Neural cell (in vitro differentiated cells): ENCODE measurements around the gene ZMYM2.

Experiments used
- CTCF ChIP-seq: fragments of 450-650 bp; IDR thresholded peaks from 2 replicates; pipeline ENCODE4 v1.5.1; 2014; ENCODE audit warnings: antibody characterized with exemption, mild to moderate bottlenecking, moderate library complexity; ENCODE audit not compliant: poor library complexity, severe bottlenecking
- EP300 ChIP-seq: fragments of 450-650 bp; conservative IDR thresholded peaks from 2 replicates; pipeline ENCODE4 v1.6.1; 2014; ENCODE audit warnings: antibody characterized with exemption, mild to moderate bottlenecking, moderate library complexity; ENCODE audit not compliant: poor library complexity, severe bottlenecking
- EZH2 ChIP-seq: fragments of 200-600, 300-800 bp; shearing (Covaris generic), sonication (generic); IDR thresholded peaks from 2 replicates; pipeline ENCODE4 v1.6.1; 2014; ENCODE audit warnings: antibody characterized with exemption, low read length, borderline replicate concordance, mild to moderate bottlenecking; ENCODE audit not compliant: insufficient read depth, poor library complexity, severe bottlenecking
- POLR2AphosphoS5 ChIP-seq: IDR thresholded peaks from 2 replicates; pipeline ENCODE4 v1.6.1; 2012
- RAD21 ChIP-seq: fragments of 450-650 bp; conservative IDR thresholded peaks from 2 replicates; pipeline ENCODE4 v1.6.1; 2014; ENCODE audit warnings: antibody characterized with exemption, mild to moderate bottlenecking, moderate library complexity
- SMC3 ChIP-seq: fragments of 450-650 bp; conservative IDR thresholded peaks from 2 replicates; pipeline ENCODE4 v1.6.1; 2014; ENCODE audit warnings: antibody characterized with exemption, mild to moderate bottlenecking, moderate library complexity; ENCODE audit not compliant: poor library complexity
- TAF1 ChIP-seq: IDR thresholded peaks from 2 replicates; pipeline ENCODE4 v1.6.1; 2012; ENCODE audit warnings: low read depth

DNA sequence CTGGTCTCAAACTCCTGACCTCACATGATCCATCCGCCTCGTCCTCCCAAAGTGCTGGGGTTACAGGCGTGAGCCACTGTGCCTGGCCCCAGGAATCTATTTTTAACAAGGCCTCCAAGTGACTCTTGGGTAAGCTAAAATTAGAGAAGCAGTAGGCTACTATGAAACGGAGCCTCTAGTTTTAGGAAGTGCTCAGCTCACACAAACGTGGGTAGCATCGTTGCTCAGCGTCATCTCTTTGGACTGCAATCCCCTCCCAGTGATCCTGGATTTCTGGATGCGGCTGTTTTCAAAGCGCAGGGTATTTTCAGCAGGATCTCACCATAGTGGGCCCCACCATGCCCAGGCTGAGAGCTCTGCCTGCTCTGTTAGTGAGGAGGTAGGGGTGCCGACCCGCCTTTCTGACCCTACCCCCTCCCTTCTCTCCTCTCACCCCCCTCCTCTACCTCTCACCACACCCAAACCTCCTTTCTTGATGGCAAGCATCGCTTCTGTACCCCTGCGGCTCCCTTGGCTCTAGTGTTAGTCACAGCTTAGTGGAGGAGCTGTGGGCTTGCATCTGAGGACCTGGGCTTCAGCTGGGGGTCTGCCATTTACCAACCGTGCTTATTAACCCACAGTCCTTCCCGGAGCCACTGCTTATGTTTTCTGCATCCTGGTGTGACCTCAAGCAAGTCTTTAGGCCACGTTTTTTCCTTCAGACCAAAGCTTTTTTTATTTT lies 168.2 kb downstream of the ZMYM2 start:
- TF ChIP-seq CTCF (no peak), RAD21 (no peak), EZH2 (no peak), POLR2AphosphoS5 (no peak), EP300 (no peak), SMC3 (no peak), TAF1 (no peak)
